Placental pericyte (primary cell): ENCODE measurements around the gene TRIM44. TPM values are rescaled to one million over a fixed set of nuclear protein-coding genes. Genes with fewer than 3 reads are reported as not detected.

ENCODE experiments used
- total RNA-seq: library from RNA; depleted of rRNA; stranded (reverse); fragments of >200 nt; gene quantifications from 2 replicates; pipeline ENCODE4 v1.2.3, GENCODE V29; 2012

TRIM44 gene, protein sequence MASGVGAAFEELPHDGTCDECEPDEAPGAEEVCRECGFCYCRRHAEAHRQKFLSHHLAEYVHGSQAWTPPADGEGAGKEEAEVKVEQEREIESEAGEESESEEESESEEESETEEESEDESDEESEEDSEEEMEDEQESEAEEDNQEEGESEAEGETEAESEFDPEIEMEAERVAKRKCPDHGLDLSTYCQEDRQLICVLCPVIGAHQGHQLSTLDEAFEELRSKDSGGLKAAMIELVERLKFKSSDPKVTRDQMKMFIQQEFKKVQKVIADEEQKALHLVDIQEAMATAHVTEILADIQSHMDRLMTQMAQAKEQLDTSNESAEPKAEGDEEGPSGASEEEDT
- total RNA-seq, result 33.8 and 78.6 TPM in 2 replicates

DNA sequence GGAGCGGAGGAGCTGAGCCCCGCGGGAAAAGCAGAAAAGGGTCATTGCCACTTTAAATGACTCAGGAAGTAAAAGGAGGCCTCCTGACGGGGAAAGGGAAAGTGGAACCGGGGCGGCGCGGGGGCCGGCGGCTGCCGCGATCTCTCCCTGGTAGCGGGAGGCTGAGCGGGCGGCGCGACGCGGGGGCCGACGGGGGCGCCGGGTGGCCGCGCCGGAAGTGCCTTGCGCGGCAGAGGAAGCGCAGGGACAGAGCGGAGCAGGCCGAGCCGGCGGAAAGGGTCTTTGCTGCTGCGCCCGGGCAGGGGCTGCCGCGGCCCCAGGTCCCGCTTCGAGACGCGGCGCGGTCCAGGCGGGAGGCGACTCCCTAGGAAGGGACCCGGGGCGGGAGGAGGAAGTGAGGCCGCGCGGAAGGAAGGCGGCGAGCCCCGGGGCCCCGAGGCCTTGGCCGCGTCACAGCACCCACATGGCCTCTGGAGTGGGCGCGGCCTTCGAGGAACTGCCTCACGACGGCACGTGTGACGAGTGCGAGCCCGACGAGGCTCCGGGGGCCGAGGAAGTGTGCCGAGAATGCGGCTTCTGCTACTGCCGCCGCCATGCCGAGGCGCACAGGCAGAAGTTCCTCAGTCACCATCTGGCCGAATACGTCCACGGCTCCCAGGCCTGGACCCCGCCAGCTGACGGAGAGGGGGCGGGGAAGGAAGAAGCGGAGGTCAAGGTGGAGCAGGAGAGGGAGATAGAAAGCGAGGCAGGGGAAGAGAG lies at the start of gene TRIM44:
TRIM44 (plus strand) TSS at position 127 of the 759 bp plus-strand sequence; CDS start at position 464, 337 bp downstream.

DNA sequence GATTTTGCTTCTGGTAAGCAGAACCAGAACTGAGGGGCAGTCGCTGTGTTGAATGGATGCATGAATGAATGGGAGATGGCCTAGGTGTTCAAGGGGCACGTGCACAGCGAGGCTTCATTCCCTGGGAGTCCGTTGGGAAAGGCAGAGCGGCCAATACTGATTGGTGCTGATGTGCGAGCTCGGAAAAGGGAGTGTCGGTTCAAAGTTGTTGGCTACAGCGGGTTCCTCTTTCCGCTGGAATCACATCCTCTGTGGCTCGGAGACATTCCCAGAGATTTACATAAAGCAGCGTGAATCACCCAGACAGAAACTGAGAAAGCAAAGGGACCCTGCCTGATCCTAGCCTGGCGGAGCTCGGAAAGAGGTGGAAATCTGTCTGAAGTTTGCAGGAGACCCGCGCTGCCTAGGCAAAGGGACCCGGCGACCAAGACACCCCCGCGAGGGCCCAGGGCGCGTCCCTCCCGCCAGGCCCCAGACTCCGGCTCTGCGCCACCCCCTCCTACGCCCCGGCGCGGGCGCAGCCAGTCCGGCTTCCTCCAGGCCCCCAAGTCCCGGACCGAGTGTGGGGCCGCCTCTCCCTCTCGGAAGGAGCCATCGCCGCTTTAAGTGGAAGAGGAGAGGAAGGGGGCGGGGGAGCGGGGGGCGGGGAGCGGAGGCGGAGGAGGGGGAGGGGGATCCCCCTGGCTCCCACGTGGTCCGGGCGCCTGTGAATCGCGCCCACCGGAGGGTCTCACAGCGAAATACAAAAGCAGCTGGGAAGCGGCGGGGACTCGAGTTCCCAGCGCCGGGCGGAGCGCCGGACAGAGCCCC lies 44.7 kb upstream of the TRIM44 start, which contains the start of gene FJX1:
FJX1 (plus strand) TSS at position 774 of the 810 bp plus-strand sequence. CDS start 177 bp downstream, outside the sequence.

Other genes with a start within 250 kb of the TRIM44 start
- 7.0 and 8.1 TPM in 2 replicates for gene SLC1A2, start 243.2 kb upstream of the TRIM44 start, total RNA-seq
- gene PAMR1, start 137.2 kb upstream of the TRIM44 start, total RNA-seq, result 185 and 340 TPM in 2 replicates
- gene FJX1, start 44.3 kb upstream of the TRIM44 start, total RNA-seq, result 18.4 and 125 TPM in 2 replicates